HepG2 (cell line): ENCODE data around the gene RAC3. TPM values are rescaled to one million over a fixed set of nuclear protein-coding genes. Genes with fewer than 3 reads are reported as not detected.
A peak's percentile ranks its signal among the peaks of the same experiment; 100 is the strongest.

Source experiments
- EP300 ChIP-seq, 3 experiments: sonication (generic) in 1 of 3; formaldehyde crosslinking in 1 of 3; IDR thresholded peaks; 2 replicates each; pipeline versions ENCODE4 v1.5.1 to v1.6.1; 2011 to 2020; ENCODE audit warnings: low read depth in 2 of 3, low read length in 2 of 3, borderline replicate concordance in 1 of 3, improper control_type of control experiment in 1 of 3, mild to moderate bottlenecking in 1 of 3, missing genetic modification reagents in 1 of 3, moderate library complexity in 1 of 3
- FOXC1 ChIP-seq: sonication (generic); formaldehyde crosslinking; IDR thresholded peaks from 2 replicates; pipeline ENCODE4 v1.8.0; 2022; ENCODE audit warnings: mild to moderate bottlenecking, missing genetic modification reagents, borderline replicate concordance
- HNF4G ChIP-seq, 2 experiments: sonication (generic) in 1 of 2; formaldehyde crosslinking in 1 of 2; IDR thresholded peaks; 2 replicates each; pipeline versions ENCODE4 v1.4.0 to v1.6.1; 2011 to 2020; ENCODE audit warnings: borderline replicate concordance in 2 of 2, low read depth in 2 of 2, mild to moderate bottlenecking in 2 of 2, low read length in 1 of 2, missing genetic modification reagents in 1 of 2, moderate library complexity in 1 of 2
- IKZF1 ChIP-seq: fragments of 450-650 bp; IDR thresholded peaks from 2 replicates; pipeline ENCODE4 v1.7.1; 2016
- JDP2 ChIP-seq: sonication (generic); formaldehyde crosslinking; IDR thresholded peaks from 2 replicates; pipeline ENCODE4 v1.8.1; 2022; ENCODE audit warnings: missing genetic modification reagents, borderline replicate concordance
- MIXL1 ChIP-seq: IDR thresholded peaks from 2 replicates; pipeline ENCODE4 v1.6.1; 2016
- NCOA2 ChIP-seq: sonication (generic); formaldehyde crosslinking; IDR thresholded peaks from 2 replicates; pipeline ENCODE4 v1.8.0; 2022; ENCODE audit warnings: inconsistent platforms
- RFX3 ChIP-seq: IDR thresholded peaks from 2 replicates; pipeline ENCODE4 v1.6.1; 2016; ENCODE audit warnings: missing biosample characterization, missing genetic modification reagents
- XRCC5 ChIP-seq: fragments of 200-400 bp; formaldehyde crosslinking; optimal IDR thresholded peaks from 2 replicates; pipeline ENCODE3; 2017; ENCODE audit warnings: mild to moderate bottlenecking, low read length
- ZBTB8A ChIP-seq: sonication (generic); formaldehyde crosslinking; IDR thresholded peaks from 2 replicates; pipeline ENCODE4 v1.4.0; 2020; ENCODE audit warnings: mild to moderate bottlenecking, low read depth, missing genetic modification reagents, borderline replicate concordance
- ZMYM3 ChIP-seq: sonication (generic); formaldehyde crosslinking; IDR thresholded peaks from 2 replicates; pipeline ENCODE4 v1.5.1; 2020; ENCODE audit warnings: mild to moderate bottlenecking, missing genetic modification reagents
- ZNF224 ChIP-seq: sonication (generic); formaldehyde crosslinking; IDR thresholded peaks from 2 replicates; pipeline ENCODE4 v1.5.0; 2020; ENCODE audit warnings: mild to moderate bottlenecking, missing genetic modification reagents
- ZNF556 ChIP-seq: sonication (generic); formaldehyde crosslinking; IDR thresholded peaks from 2 replicates; pipeline ENCODE4 v1.4.0; 2020; ENCODE audit warnings: mild to moderate bottlenecking, missing genetic modification reagents, borderline replicate concordance
- ZNF564 ChIP-seq: sonication (generic); formaldehyde crosslinking; IDR thresholded peaks from 2 replicates; pipeline ENCODE4 v1.8.1; 2023; ENCODE audit warnings: mild to moderate bottlenecking, missing genetic modification reagents
- ZNF678 ChIP-seq: sonication (generic); formaldehyde crosslinking; IDR thresholded peaks from 2 replicates; pipeline ENCODE4 v1.4.0; 2020; ENCODE audit warnings: mild to moderate bottlenecking, missing genetic modification reagents
- ZNF782 ChIP-seq: sonication (generic); formaldehyde crosslinking; IDR thresholded peaks from 2 replicates; pipeline ENCODE4 v1.4.0; 2020; ENCODE audit warnings: missing genetic modification reagents, mild to moderate bottlenecking, borderline replicate concordance
- ZSCAN12 ChIP-seq: sonication (generic); formaldehyde crosslinking; IDR thresholded peaks from 2 replicates; pipeline ENCODE4 v1.9.0; 2021; ENCODE audit warnings: mild to moderate bottlenecking, missing genetic modification reagents
- ZSCAN20 ChIP-seq: sonication (generic); formaldehyde crosslinking; IDR thresholded peaks from 2 replicates; pipeline ENCODE4 v1.4.0; 2020; ENCODE audit warnings: missing genetic modification reagents, mild to moderate bottlenecking, borderline replicate concordance
- ZSCAN9 ChIP-seq: IDR thresholded peaks from 2 replicates; pipeline ENCODE4 v1.6.1; 2016; ENCODE audit warnings: borderline replicate concordance
- polyA plus RNA-seq, 8 experiments: library from polyadenylated mRNA; depleted of rRNA in 3 of 8; stranded (reverse) in 7 of 8; unstranded in 1 of 8; fragments of >200 nt; fragmentation: Illumina TruSeq in 4 of 8; extraction: Trizol in 4 of 8; gene quantifications; 2 replicates each; pipeline versions ENCODE4 v1.2.1 to v1.2.3, GENCODE V29; 2011 to 2016; ENCODE audit warnings: low read depth in 4 of 8, missing spikeins in 1 of 8, mixed read lengths in 1 of 8; ENCODE audit not compliant: insufficient read depth in 1 of 8
- total RNA-seq, 5 experiments: library from RNA; depleted of rRNA; stranded (reverse); fragments of >200 nt; fragmentation: Illumina TruSeq; extraction: Trizol; gene quantifications; 2 replicates each; pipeline ENCODE4 v1.2.3, GENCODE V29; 2016; ENCODE audit warnings: low read depth in 1 of 5
- TF ChIP-seq, protein P1 (sequence below): sonication (generic); formaldehyde crosslinking; IDR thresholded peaks from 2 replicates; pipeline ENCODE4 v1.4.0; 2020; ENCODE audit warnings: mild to moderate bottlenecking, missing genetic modification reagents
- TF ChIP-seq, protein P2 (sequence below): IDR thresholded peaks from 2 replicates; pipeline ENCODE4 v1.6.1; 2016; ENCODE audit warnings: missing compliant biosample characterization, missing genetic modification reagents, borderline replicate concordance
- TF ChIP-seq, protein P3 (sequence below): sonication (generic); formaldehyde crosslinking; IDR thresholded peaks from 2 replicates; pipeline ENCODE4 v1.4.0; 2020; ENCODE audit warnings: missing genetic modification reagents
- TF ChIP-seq, protein P4 (sequence below): IDR thresholded peaks from 2 replicates; pipeline ENCODE4 v1.6.1; 2016; ENCODE audit warnings: missing genetic modification reagents, missing compliant biosample characterization
- TF ChIP-seq, protein P5 (sequence below): sonication (generic); formaldehyde crosslinking; IDR thresholded peaks from 2 replicates; pipeline ENCODE4 v1.9.0; 2021; ENCODE audit warnings: missing genetic modification reagents, mild to moderate bottlenecking, borderline replicate concordance

Gene RAC3
- total and polyA plus RNA-seq, 2 of the 13 experiments (the other 11 are each of a cell fraction or from before 2014, with no cell fraction given), result 10.5 to 21.3 TPM

DNA sequence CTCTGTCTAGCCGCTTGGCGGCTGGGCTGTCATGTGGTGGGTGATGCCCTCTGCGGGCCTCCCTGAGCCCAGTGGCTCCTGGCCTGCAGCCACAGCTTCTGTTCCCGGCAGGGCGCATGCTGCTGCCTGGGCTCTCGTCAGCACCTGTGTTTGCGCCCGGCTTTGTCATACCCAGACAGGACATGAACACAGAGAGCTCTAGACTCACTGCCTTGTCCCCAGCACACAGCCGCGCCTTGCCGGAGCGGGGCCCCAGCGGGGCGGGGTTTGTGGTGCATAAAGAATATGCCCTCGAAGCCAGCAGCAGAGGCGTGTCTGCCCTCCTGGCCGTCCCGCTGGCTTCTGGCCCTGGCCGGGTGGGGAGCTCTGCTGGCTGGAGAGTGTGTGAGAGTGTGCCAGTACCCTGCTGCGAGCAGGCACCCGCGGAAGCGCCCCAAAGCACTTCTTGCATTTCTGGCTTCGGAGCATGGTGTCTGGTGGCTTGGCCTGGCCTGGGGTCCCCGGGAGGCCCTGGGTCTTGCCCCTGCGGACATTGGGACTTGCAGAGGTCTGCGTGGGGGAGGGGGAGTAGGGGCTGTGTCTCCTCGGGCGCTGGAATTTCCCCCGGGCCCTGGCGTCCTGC lies 39.7 kb upstream of the RAC3 start (continued):
- TF ChIP-seq, protein P1, sequence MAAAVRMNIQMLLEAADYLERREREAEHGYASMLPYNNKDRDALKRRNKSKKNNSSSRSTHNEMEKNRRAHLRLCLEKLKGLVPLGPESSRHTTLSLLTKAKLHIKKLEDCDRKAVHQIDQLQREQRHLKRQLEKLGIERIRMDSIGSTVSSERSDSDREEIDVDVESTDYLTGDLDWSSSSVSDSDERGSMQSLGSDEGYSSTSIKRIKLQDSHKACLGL (CRISPR knock-in tag), result peak; percentile 90
- TF ChIP-seq RFX3 (CRISPR knock-in tag) (no peak), ZSCAN20 (CRISPR knock-in tag) (peak; percentile 96; the same call in 1 of the 2 replicates), ZNF678 (CRISPR knock-in tag) (no peak; the same call in none of the 2 replicates), ZMYM3 (CRISPR knock-in tag) (peak; percentile 77; the same call in 1 of the 2 replicates), FOXC1 (CRISPR knock-in tag) (peak; percentile 94), JDP2 (CRISPR knock-in tag) (no peak), ZNF782 (CRISPR knock-in tag) (peak; percentile 81; the same call in 1 of the 2 replicates), EP300 (IDR thresholded peaks at IDR 0.05; ENCODE audit: low read depth in 2 of 2, low read length in 2 of 2) (peak; percentile 3 to 66; a peak in 3 of 4 replicates), EP300 (CRISPR knock-in tag; IDR thresholded peaks at IDR 0.05; ENCODE audit: borderline replicate concordance) (peak; percentile 70), ZSCAN12 (CRISPR knock-in tag) (peak; percentile 97), MIXL1 (CRISPR knock-in tag) (peak; percentile 82), ZBTB8A (CRISPR knock-in tag) (no peak), HNF4G (IDR thresholded peaks at IDR 0.05; ENCODE audit: borderline replicate concordance, low read depth, low read length) (no peak), HNF4G (CRISPR knock-in tag; IDR thresholded peaks at IDR 0.05; ENCODE audit: borderline replicate concordance, low read depth) (no peak; the same call in 1 of the 2 replicates), ZSCAN9 (CRISPR knock-in tag) (peak; percentile 84), ZNF556 (peak; percentile 78; the same call in 1 of the 2 replicates), ZNF224 (no peak; the same call in 1 of the 2 replicates), NCOA2 (peak; percentile 78), IKZF1 (no peak), ZNF564 (CRISPR knock-in tag) (0 out of 2 replicates have a peak, but pooled peaks have one; percentile 27), XRCC5 (peak; percentile 82)
- TF ChIP-seq, protein P2, sequence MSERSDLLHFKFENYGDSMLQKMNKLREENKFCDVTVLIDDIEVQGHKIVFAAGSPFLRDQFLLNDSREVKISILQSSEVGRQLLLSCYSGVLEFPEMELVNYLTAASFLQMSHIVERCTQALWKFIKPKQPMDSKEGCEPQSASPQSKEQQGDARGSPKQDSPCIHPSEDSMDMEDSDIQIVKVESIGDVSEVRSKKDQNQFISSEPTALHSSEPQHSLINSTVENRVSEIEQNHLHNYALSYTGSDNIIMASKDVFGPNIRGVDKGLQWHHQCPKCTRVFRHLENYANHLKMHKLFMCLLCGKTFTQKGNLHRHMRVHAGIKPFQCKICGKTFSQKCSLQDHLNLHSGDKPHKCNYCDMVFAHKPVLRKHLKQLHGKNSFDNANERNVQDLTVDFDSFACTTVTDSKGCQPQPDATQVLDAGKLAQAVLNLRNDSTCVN (CRISPR knock-in tag), result peak; percentile 82
- TF ChIP-seq, protein P3, sequence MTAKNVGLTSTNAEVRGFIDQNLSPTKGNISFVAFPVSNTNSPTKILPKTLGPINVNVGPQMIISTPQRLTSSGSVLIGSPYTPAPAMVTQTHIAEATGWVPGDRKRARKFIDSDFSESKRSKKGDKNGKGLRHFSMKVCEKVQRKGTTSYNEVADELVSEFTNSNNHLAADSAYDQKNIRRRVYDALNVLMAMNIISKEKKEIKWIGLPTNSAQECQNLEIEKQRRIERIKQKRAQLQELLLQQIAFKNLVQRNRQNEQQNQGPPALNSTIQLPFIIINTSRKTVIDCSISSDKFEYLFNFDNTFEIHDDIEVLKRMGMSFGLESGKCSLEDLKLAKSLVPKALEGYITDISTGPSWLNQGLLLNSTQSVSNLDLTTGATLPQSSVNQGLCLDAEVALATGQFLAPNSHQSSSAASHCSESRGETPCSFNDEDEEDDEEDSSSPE (CRISPR knock-in tag), result peak; percentile 93
- TF ChIP-seq, protein P4, sequence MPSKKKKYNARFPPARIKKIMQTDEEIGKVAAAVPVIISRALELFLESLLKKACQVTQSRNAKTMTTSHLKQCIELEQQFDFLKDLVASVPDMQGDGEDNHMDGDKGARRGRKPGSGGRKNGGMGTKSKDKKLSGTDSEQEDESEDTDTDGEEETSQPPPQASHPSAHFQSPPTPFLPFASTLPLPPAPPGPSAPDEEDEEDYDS (CRISPR knock-in tag), result peak; percentile 97
- TF ChIP-seq, protein P5, sequence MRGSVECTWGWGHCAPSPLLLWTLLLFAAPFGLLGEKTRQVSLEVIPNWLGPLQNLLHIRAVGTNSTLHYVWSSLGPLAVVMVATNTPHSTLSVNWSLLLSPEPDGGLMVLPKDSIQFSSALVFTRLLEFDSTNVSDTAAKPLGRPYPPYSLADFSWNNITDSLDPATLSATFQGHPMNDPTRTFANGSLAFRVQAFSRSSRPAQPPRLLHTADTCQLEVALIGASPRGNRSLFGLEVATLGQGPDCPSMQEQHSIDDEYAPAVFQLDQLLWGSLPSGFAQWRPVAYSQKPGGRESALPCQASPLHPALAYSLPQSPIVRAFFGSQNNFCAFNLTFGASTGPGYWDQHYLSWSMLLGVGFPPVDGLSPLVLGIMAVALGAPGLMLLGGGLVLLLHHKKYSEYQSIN (CRISPR knock-in tag), result no peak; the same call in 1 of the 2 replicates
